Progenitor cell of endocrine pancreas (in vitro differentiated cells): ENCODE measurements around the gene HSD11B1. TPM values are rescaled to one million over a fixed set of nuclear protein-coding genes. Genes with fewer than 3 reads are reported as not detected.

Experiments used
- DNase-seq: peaks from one replicate; pipeline ENCODE4 v3.0.0; 2021; ENCODE audit warnings: low spot score; ENCODE audit not compliant: unreplicated experiment
- H3K27ac Mint-ChIP-seq: 2 replicates; pipeline ENCODE4 v1.8.0; 2021; ENCODE audit warnings: mild to moderate bottlenecking, moderate library complexity, mixed read lengths
- H3K27me3 Mint-ChIP-seq: 2 replicates; pipeline ENCODE4 v1.8.0; 2021; ENCODE audit warnings: mixed read lengths
- H3K36me3 Mint-ChIP-seq: 2 replicates; pipeline ENCODE4 v1.8.0; 2022; ENCODE audit warnings: mixed read lengths; ENCODE audit not compliant: insufficient read depth
- H3K4me1 Mint-ChIP-seq: 2 replicates; pipeline ENCODE4 v1.8.0; 2021; ENCODE audit warnings: low read depth, mixed read lengths
- H3K4me3 Mint-ChIP-seq: 2 replicates; pipeline ENCODE4 v1.8.0; 2021; ENCODE audit warnings: low read depth, mild to moderate bottlenecking, moderate library complexity, mixed read lengths
- H3K9me3 Mint-ChIP-seq: 2 replicates; pipeline ENCODE4 v1.8.0; 2021; ENCODE audit warnings: low read depth, mixed read lengths
- CTCF ChIP-seq: fragments of 200-600 bp; sonication (generic); IDR thresholded peaks from one replicate; pipeline ENCODE4 v1.5.0; 2021; ENCODE audit warnings: antibody characterized with exemption, mild to moderate bottlenecking; ENCODE audit not compliant: unreplicated experiment
- total RNA-seq: library from RNA; stranded (reverse); gene quantifications from 2 replicates; pipeline ENCODE4 v1.2.1, GENCODE V29; 2021

The HSD11B1 gene
- total RNA-seq, 1 donor from 2014 or later = not detected

GRCh38 chr1:209661071-209661470 is 43.6 kb upstream of the HSD11B1 start:
- Mint-ChIP-seq H3K9me3 (no peaks in the 10 kb centered on the region), H3K27me3 (peaks cover 3% of the 10 kb centered on the region), H3K36me3 (no peaks in the 10 kb centered on the region), H3K27ac (no peak overlapping the region), H3K4me3 (no peak overlapping the region), H3K4me1 (peaks cover 7% of the 10 kb centered on the region)
- TF ChIP-seq CTCF = no peak
- no peak for DNase-seq

GRCh38 chr1:209662879-209663327 is 41.7 kb upstream of the HSD11B1 start:
- H3K27me3 Mint-ChIP-seq = peaks cover 3% of the 10 kb centered on the region
- no peaks in the 10 kb centered on the region for H3K9me3 Mint-ChIP-seq
- DNase-seq = no peak
- TF ChIP-seq CTCF = no peak
- H3K4me3 Mint-ChIP-seq = no peak overlapping the region
- peaks cover 7% of the 10 kb centered on the region for H3K4me1 Mint-ChIP-seq
- no peaks in the 10 kb centered on the region for H3K36me3 Mint-ChIP-seq
- H3K27ac Mint-ChIP-seq = no peak overlapping the region

GRCh38 chr1:209667103-209667502 is 37.5 kb upstream of the HSD11B1 start:
- H3K4me3 Mint-ChIP-seq = no peak overlapping the region
- H3K27me3 Mint-ChIP-seq = peaks cover 20% of the 10 kb centered on the region
- no peak for TF ChIP-seq CTCF
- no peak for DNase-seq
- H3K36me3 Mint-ChIP-seq = no peaks in the 10 kb centered on the region
- no peak overlapping the region for H3K27ac Mint-ChIP-seq
- peaks cover 3% of the 10 kb centered on the region for H3K9me3 Mint-ChIP-seq
- H3K4me1 Mint-ChIP-seq = peaks cover 7% of the 10 kb centered on the region

- Mint-ChIP-seq H3K4me3 (no peak overlapping the region), H3K27ac (no peak overlapping the region), H3K27me3 (peaks cover 24% of the 10 kb centered on the region), H3K9me3 (peaks cover 3% of the 10 kb centered on the region), H3K36me3 (no peaks in the 10 kb centered on the region), H3K4me1 (peaks cover 7% of the 10 kb centered on the region)
- no peak for TF ChIP-seq CTCF
- no peak for DNase-seq
Measured at GRCh38 chr1:209667708-209668107, 36.9 kb upstream of the HSD11B1 start.

- H3K27me3 Mint-ChIP-seq = peaks cover 49% of the 10 kb centered on the region
- peaks cover 3% of the 10 kb centered on the region for H3K9me3 Mint-ChIP-seq
- no peak for DNase-seq
Measured at GRCh38 chr1:209670441-209671082, 34.1 kb upstream of the HSD11B1 start.

More at GRCh38 chr1:209670441-209671082, 34.1 kb upstream of the HSD11B1 start:
- Mint-ChIP-seq H3K36me3 (no peaks in the 10 kb centered on the region), H3K27ac (no peak overlapping the region), H3K4me1 (peaks cover 21% of the 10 kb centered on the region), H3K4me3 (no peak overlapping the region)
- TF ChIP-seq CTCF = no peak
